GM15510 (cell line): Measurements from ENCODE around the gene PRCP.

Experiments used
- POLR2A ChIP-seq: IDR thresholded peaks from 3 replicates; pipeline ENCODE4 v1.6.1; 2011; ENCODE audit warnings: borderline replicate concordance; ENCODE audit not compliant: insufficient read length; ENCODE audit errors: extremely low read depth

The PRCP gene

DNA sequence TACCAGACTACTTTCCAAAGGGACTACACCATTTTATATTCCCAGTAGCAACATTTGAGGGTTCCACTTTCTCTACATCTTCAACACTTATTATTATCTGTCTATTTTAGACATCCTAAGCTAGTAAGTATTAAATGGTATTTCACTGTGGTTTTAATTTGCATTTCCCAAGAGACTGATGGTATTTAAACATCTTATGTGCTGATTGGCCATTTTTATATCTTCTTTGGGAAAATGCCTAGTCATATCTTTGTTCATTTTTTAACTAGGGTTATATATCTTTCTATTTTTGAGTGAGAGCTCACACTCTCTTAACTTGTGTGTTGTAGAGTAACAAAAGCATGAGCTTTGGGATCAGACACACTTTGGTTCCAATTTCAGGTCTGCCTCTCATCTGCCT is 73.7 kb downstream of the PRCP start:
- no peak for TF ChIP-seq POLR2A

DNA sequence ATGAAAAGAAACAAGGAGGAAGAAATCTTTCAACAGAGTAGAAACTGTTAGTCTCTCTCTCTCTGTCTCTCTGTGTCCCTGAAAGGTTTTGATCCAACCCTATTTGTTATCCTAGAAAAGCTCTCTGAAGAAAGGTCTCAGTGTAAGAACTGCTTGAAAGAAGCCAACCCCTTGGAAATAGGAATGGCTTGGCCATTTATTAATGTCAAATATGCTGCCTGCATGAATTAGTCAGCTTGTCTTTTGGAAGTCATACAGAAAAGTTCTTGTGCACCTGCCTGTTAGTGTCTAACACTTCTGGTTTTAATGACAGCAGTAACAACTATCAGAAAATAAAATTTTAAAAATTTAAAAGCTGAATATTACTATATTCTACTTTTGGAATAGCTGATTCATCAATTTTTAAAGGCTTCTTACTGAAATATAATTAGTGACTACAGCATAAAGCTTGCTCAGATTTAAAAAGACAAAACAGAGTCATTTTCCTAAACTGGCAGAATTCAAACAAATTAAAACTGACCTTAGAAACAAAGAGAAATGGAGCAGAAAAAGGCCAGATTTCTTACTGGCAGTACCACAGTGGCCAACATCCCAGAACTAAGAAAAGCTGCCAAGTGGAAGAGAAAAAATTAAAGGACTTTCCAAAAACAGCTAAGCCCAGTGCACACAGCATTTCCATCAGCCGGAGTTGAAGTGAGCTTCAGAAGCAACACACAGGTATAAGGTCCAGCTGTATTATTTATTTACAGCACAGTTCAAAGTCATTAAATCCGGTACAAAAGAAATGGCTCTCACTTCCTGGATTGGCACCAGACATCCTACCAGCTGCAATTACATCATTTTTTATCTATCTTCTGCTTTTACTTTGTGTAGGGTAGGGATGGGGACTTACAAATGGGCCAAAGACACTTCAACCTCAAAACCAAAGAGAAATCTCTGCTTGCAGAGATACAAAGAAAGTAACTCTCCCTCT is 76.3 kb downstream of the PRCP start:
- no peak for TF ChIP-seq POLR2A

DNA sequence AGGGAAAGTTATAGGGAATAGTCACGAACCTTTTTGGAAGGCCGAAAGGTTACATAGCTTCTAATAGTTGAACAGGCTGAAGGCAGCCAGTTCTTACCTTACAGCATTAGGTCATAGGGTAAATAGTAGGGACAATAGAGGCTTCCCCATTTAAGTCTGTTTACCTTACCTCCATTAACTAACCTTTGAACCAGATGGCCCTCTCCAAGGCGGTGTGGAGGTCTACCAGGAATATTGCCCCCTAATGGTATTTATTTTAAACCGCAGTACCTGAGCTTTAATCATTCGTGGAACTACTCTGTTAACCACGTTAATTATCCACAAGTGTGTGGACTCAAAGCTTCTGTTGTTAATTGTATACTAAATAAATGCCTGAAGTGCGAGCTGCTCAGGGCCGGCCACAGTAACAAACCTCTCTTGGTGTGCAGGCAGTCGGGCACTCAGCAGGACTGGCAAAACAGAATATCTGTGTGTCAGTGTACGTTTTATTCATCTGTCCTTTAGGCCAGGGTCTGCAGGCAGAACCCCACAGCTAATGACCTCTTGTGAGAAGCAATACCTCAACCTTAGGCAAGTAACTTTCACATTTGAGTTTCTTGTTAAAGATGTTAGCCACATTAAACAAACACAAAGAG is 81.7 kb downstream of the PRCP start:
- no peak for TF ChIP-seq POLR2A

DNA sequence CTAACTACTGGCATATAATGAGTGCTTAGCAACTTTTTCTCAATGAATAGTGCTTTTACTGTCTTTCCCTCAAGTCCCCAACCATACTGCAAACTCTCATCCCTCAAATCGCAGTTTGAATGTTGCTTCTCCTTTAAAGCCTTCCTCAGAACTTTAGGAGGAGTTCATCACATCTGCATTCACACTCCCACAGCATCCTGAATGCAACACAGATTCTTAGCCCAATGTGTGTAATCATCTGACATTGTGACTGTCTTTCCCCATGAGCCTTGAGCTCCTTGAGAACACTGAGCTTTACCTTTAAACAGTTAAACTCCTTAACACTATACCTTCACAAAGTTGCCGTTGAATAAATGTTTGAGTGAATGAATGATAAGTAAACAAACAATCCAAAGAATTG is 84.8 kb downstream of the PRCP start:
- no peak for TF ChIP-seq POLR2A

DNA sequence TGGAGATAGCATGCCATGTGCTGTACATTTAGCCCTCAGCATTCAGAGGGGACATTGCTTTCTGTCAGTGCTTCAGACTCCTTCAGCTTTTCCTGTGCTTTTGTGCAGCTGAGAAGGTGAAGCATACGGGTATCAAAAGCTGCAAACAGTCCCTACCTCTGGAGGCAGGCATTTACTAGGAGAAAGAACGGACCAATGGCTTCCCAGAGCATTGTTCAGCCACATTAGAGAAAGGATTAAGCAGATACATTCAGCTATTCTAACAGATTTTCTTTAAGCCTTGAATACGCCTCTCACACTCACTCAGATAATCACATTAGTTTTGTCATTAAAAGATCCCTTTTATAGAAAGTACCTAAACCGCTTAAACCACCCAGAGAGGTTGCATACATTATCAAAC is 85.9 kb downstream of the PRCP start:
- TF ChIP-seq POLR2A: no peak

DNA sequence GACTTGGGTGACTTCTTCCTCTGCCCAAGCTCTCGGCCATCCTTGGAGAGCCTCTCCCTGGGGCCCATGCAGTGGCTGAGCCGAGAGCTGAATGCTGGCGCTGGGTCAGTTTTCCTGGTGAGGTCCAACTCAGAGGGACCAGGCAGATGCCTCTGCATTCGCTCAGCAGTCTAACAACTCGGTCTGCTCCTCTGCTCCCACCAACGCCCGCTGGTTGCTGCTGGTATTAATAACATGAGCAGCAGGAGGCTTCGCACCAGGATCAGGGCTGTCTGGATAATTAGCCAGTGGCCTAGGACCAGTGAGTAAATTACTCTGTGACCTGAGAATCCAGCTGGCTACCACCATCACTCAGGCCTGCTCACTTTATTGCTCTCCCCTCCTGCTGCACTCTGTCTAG is 88.9 kb downstream of the PRCP start:
- TF ChIP-seq POLR2A: no peak

DNA sequence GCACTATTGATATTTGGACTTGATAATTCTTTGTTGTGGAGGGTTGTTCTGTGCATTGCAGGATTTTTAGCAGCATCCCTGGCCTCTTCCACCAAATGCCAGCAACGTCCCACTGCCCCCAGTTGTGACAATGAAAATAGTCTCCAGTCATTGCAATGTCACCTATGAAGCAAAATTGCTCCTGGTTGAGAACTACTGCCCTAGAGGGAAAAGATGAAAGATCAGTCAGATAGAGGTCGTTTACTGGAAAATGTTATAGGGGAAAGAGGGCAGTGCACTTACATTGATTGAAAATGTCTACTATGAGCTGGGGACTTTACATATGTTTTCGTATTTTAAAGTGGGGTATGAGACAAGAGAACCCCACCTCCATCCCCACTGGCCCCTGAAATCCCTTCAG is 89.5 kb downstream of the PRCP start:
- no peak for TF ChIP-seq POLR2A

DNA sequence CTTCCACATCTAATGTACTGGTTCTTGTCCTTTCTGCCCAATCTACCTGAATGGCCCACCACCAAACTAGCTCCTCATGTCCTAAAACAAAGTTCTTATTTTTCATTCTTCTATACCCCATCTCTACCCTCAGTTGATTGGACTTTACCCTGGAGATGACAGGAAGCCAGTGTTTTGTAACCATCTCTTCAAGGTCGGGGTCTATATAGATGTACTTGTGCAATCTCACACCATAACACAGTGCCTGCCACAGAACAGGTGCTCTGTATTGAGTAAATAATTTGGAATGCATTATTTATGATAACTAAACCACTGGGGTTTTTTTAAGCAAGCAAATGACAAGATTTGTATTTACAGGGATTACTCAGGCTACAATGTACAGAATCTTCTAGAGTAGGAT is 89.9 kb downstream of the PRCP start:
- no peak for TF ChIP-seq POLR2A

DNA sequence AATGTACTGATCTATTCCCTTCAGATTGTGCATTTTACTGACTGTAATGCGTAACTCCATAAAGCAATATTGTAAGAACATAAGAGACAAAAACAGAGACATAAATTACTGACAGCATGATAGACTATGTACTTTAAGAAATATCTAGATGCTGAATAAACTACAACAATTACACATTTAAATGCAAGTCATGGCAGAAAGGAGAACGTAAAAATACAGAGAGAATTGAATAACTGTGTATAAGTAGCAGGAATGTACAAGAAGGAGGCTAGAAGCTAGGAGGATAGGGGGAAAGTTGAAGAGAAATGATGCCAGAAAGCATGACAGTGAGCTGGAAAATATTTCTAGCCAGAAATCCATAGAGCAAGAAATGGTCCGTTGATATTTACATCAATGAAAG is 92.6 kb downstream of the PRCP start:
- TF ChIP-seq POLR2A: no peak

DNA sequence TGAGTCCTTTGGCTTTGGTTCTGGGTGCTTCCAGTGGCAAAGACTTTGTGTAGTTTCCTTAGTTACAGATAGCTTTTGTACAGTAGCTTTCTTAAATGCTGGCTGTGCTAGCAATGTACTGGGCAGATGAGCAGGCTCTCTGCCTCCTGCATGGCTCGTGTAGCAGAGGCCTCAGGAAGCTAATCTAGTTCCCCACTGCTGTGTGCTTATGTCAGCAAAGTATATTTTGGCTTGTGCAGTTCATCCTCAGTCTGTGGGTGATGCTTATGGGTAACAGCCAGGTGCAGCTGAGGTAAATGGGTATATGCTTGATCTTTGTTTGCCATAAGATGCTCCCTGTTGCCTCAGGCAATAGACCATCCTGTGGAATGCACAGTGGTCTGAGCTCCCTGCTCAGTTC is 97.5 kb downstream of the PRCP start:
- TF ChIP-seq POLR2A: no peak

DNA sequence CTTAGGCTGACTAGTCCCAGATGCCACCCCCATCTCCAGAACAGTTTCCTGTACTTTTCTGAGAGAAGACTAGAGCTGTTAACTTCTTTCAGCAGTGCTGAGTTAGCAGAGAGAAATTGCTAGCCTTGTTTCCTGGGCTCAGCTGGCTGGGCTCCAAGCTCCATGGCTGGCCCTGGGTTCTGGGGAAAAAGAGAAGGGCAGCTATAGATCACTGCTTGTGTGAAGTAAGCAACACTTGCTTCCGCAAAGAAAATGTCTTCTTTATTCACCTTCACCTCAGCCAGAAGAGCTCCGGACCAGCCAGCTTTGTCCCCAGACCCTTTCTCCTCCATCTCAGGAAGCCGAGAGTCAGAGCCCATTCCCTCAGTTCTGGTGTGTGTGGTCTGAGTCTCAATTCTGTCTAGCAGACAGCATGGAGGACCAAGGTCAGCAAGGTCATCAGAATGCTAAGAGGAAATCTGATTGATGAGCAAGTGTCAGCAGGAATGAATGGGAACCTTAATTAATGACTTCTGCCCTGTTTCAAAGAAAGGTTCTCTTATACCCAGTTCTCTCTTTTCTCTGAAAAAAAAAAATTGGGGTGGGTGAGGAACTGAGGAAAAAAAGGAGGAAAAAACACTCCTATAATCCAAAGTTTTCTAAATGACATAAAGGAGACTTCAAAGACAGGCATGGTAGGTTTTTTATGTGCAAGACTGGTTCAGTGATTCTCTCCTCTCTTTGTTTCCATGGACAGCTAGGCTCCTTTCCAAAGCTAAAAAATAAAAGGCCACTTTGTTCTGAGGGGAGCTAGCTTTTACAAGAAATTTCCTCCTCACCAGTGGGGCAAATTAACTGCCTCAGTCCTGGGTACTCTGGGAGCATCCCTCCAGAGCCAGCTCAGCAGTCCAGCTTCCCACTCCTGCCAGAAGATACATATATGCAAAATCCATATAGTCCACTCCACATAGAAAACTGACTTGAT is 103.0 kb downstream of the PRCP start:
- TF ChIP-seq POLR2A: no peak

DNA sequence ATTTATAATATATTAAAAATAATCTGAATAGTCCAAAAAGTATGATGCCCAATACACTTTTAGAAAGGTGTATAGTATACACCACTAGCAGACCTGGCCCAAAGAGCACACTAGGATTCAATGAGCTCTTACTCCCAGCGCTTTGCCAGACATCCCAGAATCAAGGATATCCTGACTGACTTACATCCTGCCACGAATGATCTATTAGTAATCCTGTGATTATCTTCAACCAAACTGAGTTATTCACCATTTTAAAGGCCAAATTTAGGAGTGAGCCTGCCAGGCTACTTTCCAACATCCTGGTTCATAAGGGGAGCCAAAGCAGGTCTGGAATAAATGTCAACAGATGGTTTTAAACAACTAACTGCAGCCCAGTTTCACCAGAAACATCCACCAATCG is 105.7 kb downstream of the PRCP start:
- no peak for TF ChIP-seq POLR2A

DNA sequence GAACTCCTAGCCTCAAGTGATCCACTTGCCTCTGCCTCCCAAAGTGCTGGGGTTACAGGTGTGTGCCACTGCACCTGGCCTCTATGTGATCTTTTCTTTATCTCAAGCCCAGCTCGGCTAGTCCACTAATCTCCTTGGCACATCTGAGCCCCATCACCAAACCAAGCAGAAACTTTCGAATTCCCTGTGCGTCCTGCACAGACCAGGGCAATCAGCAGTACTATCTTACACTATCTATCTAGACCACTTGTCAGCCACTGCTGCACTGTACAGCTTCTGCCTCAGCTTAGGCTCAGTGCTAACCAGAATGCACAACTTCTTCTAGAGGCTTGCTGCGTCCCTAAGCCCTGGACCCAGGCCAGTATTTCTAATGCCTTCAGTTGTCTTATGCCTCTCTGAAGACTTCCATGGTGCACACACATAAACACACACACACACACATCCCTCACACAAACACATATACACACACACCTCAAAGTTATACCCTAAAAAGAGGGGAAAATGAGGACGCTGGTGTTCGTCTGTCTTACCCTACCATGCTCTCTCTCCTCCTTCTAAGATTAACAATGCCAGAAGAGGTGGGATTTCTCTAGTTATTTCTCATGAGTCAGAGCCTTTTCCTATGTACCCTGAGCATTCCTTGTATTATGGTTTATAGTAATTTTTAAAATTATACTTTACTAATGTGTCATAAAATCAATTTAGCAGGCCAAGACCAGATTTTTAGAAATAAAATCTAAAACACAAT is 107.2 kb downstream of the PRCP start:
- TF ChIP-seq POLR2A: no peak

DNA sequence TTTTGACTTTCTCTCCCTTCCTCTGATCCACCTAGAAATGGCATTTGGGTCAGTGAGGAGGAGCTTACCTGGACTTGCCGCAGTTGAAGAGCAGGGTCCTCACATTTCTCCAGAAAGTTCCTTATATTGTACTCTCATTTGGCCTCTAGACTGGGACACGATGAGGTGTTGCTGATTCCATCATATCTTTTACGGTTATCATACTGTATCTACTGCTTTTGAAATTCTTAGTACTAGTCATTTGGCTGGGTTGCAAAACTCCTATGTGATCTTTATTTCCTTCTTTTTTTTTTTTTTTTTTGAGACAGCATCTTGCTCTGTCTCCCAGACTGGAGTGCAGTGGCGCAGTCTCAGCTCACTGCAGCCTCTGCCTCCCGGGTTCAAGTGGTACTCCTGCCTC is 107.9 kb downstream of the PRCP start:
- no peak for TF ChIP-seq POLR2A

DNA sequence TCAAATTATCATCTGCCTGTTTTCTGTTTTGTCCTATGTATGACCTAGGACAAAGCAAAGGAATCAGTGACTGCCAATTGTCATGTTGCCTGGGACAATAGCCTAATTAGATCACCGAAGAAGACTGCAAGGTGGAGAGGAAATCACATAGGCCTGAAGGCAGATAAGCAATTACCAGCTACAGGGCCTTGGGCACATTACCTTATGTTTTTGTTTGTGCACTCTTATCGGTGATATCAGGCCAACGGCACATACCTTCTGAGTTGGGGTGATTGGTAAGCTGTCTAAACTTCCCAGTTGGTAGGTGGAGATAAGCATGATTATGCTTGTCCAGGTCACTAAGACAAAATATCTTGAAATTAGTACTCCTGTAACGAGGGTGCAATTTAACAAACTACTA is 108.5 kb downstream of the PRCP start:
- TF ChIP-seq POLR2A: no peak
